HG03439 (cell line): ENCODE measurements around the gene GALR2.
"Not testable (repeated sequence)": the region's sequence is repeated elsewhere in the genome, so short reads cannot be mapped to it uniquely, and the experiment has no call there.

Source experiments
- ATAC-seq: cut with Tn5 transposase; IDR thresholded peaks from one replicate; pipeline ENCODE4 v1.9.1; 2021; ENCODE audit warnings: mild to moderate bottlenecking, moderate library complexity; ENCODE audit not compliant: unreplicated experiment

GALR2 gene

GRCh38 chr17:76074390-76075363 is at the start of gene GALR2:
Gene GALR2 (plus strand): TSS chr17:76074781. CDS start chr17:76074884, 103 bp downstream.
- no peak for ATAC-seq

- ATAC-seq: no peak
Observed at GRCh38 chr17:76025294-76025693, 49.3 kb upstream of the GALR2 start.

- ATAC-seq: no peak
Observed at GRCh38 chr17:76026714-76027158, 47.8 kb upstream of the GALR2 start.

- ATAC-seq: no peak
Observed at GRCh38 chr17:76027159-76027839, 47.3 kb upstream of the GALR2 start, which contains the start of gene EVPL. Gene EVPL (minus strand): TSS chr17:76027306. CDS start chr17:76027198, 108 bp downstream.

GRCh38 chr17:76032073-76032779 is 42.4 kb upstream of the GALR2 start:
- ATAC-seq: no peak

- no peak for ATAC-seq
Observed at GRCh38 chr17:76032780-76033108, 41.8 kb upstream of the GALR2 start.

- no peak for ATAC-seq
Observed at GRCh38 chr17:76033139-76033538, 41.4 kb upstream of the GALR2 start.

GRCh38 chr17:76034428-76035350 is 39.9 kb upstream of the GALR2 start:
- no peak for ATAC-seq

GRCh38 chr17:76036497-76037261 is 37.9 kb upstream of the GALR2 start:
- ATAC-seq: no peak

GRCh38 chr17:76038050-76038449 is 36.5 kb upstream of the GALR2 start:
- no peak for ATAC-seq

GRCh38 chr17:76039121-76039520 is 35.5 kb upstream of the GALR2 start:
- ATAC-seq: no peak

GRCh38 chr17:76040376-76040775 is 34.2 kb upstream of the GALR2 start:
- no peak for ATAC-seq

GRCh38 chr17:76042868-76043267 is 31.7 kb upstream of the GALR2 start:
- ATAC-seq: not testable (repeated sequence)

GRCh38 chr17:76044475-76045007 is 30.0 kb upstream of the GALR2 start:
- not testable (repeated sequence) for ATAC-seq

- ATAC-seq: no peak
Observed at GRCh38 chr17:76046064-76046463, 28.5 kb upstream of the GALR2 start.

- ATAC-seq: no peak
Observed at GRCh38 chr17:76048025-76048605, 26.5 kb upstream of the GALR2 start.

GRCh38 chr17:76048711-76049110 is 25.9 kb upstream of the GALR2 start:
- ATAC-seq: no peak

GRCh38 chr17:76049239-76049638 is 25.3 kb upstream of the GALR2 start:
- ATAC-seq: no peak
